Activated CD8-positive, alpha-beta memory T cell treated with anti-CD3 and anti-CD28 coated beads, Interleukin-2, amount 50 U/mL, for 1 hour (primary cell): ENCODE data around the gene MACROH2A2.

Experiments
- DNase-seq: peaks from one replicate; pipeline ENCODE4 v3.0.0-alpha.2; 2020; ENCODE audit errors: extremely low read depth

Gene MACROH2A2

GRCh38 chr10:70130878-70131559 is 78.4 kb downstream of the MACROH2A2 start:
- DNase-seq: no peak

- no peak for DNase-seq
Measured at GRCh38 chr10:70131560-70131937, 78.9 kb downstream of the MACROH2A2 start.

- DNase-seq: no peak
Measured at GRCh38 chr10:70132098-70133029, 79.7 kb downstream of the MACROH2A2 start, which contains the start of gene AIFM2. AIFM2 (minus strand) TSS chr10:70132825; CDS start chr10:70124084, 8,741 bp downstream.

- no peak for DNase-seq
Measured at GRCh38 chr10:70135046-70135445, 82.4 kb downstream of the MACROH2A2 start.

- no peak for DNase-seq
Measured at GRCh38 chr10:70135684-70136083, 83.0 kb downstream of the MACROH2A2 start.

GRCh38 chr10:70137135-70137534 is 84.5 kb downstream of the MACROH2A2 start:
- DNase-seq: no peak

- no peak for DNase-seq
Measured at GRCh38 chr10:70137927-70138883, 85.6 kb downstream of the MACROH2A2 start.

GRCh38 chr10:70139151-70139996 is 86.7 kb downstream of the MACROH2A2 start:
- DNase-seq: no peak

- no peak for DNase-seq
Measured at GRCh38 chr10:70139997-70140250, 87.3 kb downstream of the MACROH2A2 start.

- DNase-seq: no peak
Measured at GRCh38 chr10:70140297-70140696, 87.7 kb downstream of the MACROH2A2 start.

- DNase-seq: no peak
Measured at GRCh38 chr10:70142555-70142954, 89.9 kb downstream of the MACROH2A2 start.

GRCh38 chr10:70144372-70145110 is 91.9 kb downstream of the MACROH2A2 start:
- DNase-seq: no peak

GRCh38 chr10:70145166-70145665 is 92.6 kb downstream of the MACROH2A2 start:
- DNase-seq: no peak

- DNase-seq: peak; percentile 33
Measured at GRCh38 chr10:70145666-70146488, 93.2 kb downstream of the MACROH2A2 start.

- peak; percentile 81 for DNase-seq
Measured at GRCh38 chr10:70146489-70147258, 94.0 kb downstream of the MACROH2A2 start, which contains the start of gene TYSND1. TYSND1 (minus strand) TSS chr10:70146700; CDS start chr10:70146586, 114 bp downstream.

- DNase-seq: no peak
Measured at GRCh38 chr10:70147259-70147625, 94.6 kb downstream of the MACROH2A2 start.

GRCh38 chr10:70148516-70148915 is 95.9 kb downstream of the MACROH2A2 start:
- DNase-seq: no peak

- DNase-seq: no peak
Measured at GRCh38 chr10:70155255-70155838, 102.7 kb downstream of the MACROH2A2 start.
